ENCODE measurements around the gene DNAH2.

The DNAH2 gene

GRCh38 chr17:7703584-7704479, 13.7 kb upstream of the DNAH2 start:
- DNase-seq, result no peak

- DNase-seq, result no peak
These were observed 12.8 kb upstream of the DNAH2 start, which contains the start of gene EFNB3 for GRCh38 chr17:7704601-7705268. TSS of gene EFNB3 (plus strand) at chr17:7705202. CDS start at chr17:7705599, 397 bp downstream.

GRCh38 chr17:7705269-7706255, 12.0 kb upstream of the DNAH2 start:
- no peak for DNase-seq

GRCh38 chr17:7706631-7707354, 10.8 kb upstream of the DNAH2 start:
- DNase-seq, result no peak

GRCh38 chr17:7707446-7707845, 10.1 kb upstream of the DNAH2 start:
- no peak for DNase-seq

- no peak for DNase-seq
These were observed 9.4 kb upstream of the DNAH2 start for GRCh38 chr17:7707858-7708750.

GRCh38 chr17:7709031-7709430, 8.5 kb upstream of the DNAH2 start:
- DNase-seq, result no peak

- no peak for DNase-seq
These were observed 7.2 kb upstream of the DNAH2 start for GRCh38 chr17:7710301-7710700.

GRCh38 chr17:7711051-7711755, 6.3 kb upstream of the DNAH2 start:
- no peak for DNase-seq

GRCh38 chr17:7712111-7712771, 5.3 kb upstream of the DNAH2 start:
- DNase-seq, result no peak

- no peak for DNase-seq
These were observed 3.8 kb upstream of the DNAH2 start for GRCh38 chr17:7713782-7714181.

- DNase-seq, result no peak
These were observed 2.6 kb upstream of the DNAH2 start for GRCh38 chr17:7714721-7715594.

- no peak for DNase-seq
These were observed 1.3 kb upstream of the DNAH2 start for GRCh38 chr17:7715936-7716886.

- DNase-seq, result peak; percentile 16
These were observed 309 bp downstream of the DNAH2 start for GRCh38 chr17:7717756-7718350.

- no peak for DNase-seq
These were observed 2.1 kb downstream of the DNAH2 start for GRCh38 chr17:7719661-7720060.

- DNase-seq, result no peak
These were observed 2.6 kb downstream of the DNAH2 start for GRCh38 chr17:7720125-7720524.

- DNase-seq, result no peak
These were observed 4.1 kb downstream of the DNAH2 start for GRCh38 chr17:7721612-7722011.
